ENCODE measurements around the gene DYNC1LI2.

Gene DYNC1LI2

GRCh38 chr16:66740010-66740409 is 11.4 kb downstream of the DYNC1LI2 start:
- DNase-seq (ENCODE audit: low read depth): no peak

- DNase-seq (ENCODE audit: low read depth): no peak
Measured at GRCh38 chr16:66735891-66736290, 15.5 kb downstream of the DYNC1LI2 start.

- no peak for DNase-seq (ENCODE audit: low read depth)
Measured at GRCh38 chr16:66731101-66731500, 20.3 kb downstream of the DYNC1LI2 start.

GRCh38 chr16:66728804-66729203 is 22.6 kb downstream of the DYNC1LI2 start:
- no peak for DNase-seq (ENCODE audit: low read depth)

- DNase-seq (ENCODE audit: low read depth): no peak
Measured at GRCh38 chr16:66728117-66728787, 23.2 kb downstream of the DYNC1LI2 start.

- DNase-seq (ENCODE audit: low read depth): no peak
Measured at GRCh38 chr16:66720766-66721165, 30.6 kb downstream of the DYNC1LI2 start.

- DNase-seq (ENCODE audit: low read depth): no peak
Measured at GRCh38 chr16:66719246-66719645, 32.2 kb downstream of the DYNC1LI2 start.

GRCh38 chr16:66717776-66718175 is 33.6 kb downstream of the DYNC1LI2 start:
- DNase-seq (ENCODE audit: low read depth): no peak

GRCh38 chr16:66717112-66717675 is 34.2 kb downstream of the DYNC1LI2 start:
- DNase-seq (ENCODE audit: low read depth): no peak

- DNase-seq (ENCODE audit: low read depth): no peak
Measured at GRCh38 chr16:66714654-66715307, 36.6 kb downstream of the DYNC1LI2 start.

GRCh38 chr16:66714062-66714461 is 37.3 kb downstream of the DYNC1LI2 start:
- DNase-seq (ENCODE audit: low read depth): no peak

- DNase-seq (ENCODE audit: low read depth): no peak
Measured at GRCh38 chr16:66713076-66713475, 38.3 kb downstream of the DYNC1LI2 start.

GRCh38 chr16:66712512-66712911 is 38.9 kb downstream of the DYNC1LI2 start:
- no peak for DNase-seq (ENCODE audit: low read depth)

GRCh38 chr16:66711581-66711980 is 39.8 kb downstream of the DYNC1LI2 start:
- no peak for DNase-seq (ENCODE audit: low read depth)

- DNase-seq (ENCODE audit: low read depth): no peak
Measured at GRCh38 chr16:66706506-66706880, 44.9 kb downstream of the DYNC1LI2 start.

GRCh38 chr16:66705790-66706505 is 45.5 kb downstream of the DYNC1LI2 start:
- no peak for DNase-seq (ENCODE audit: low read depth)

GRCh38 chr16:66703406-66704215 is 47.8 kb downstream of the DYNC1LI2 start:
- DNase-seq (ENCODE audit: low read depth): no peak

- no peak for DNase-seq (ENCODE audit: low read depth)
Measured at GRCh38 chr16:66701516-66701915, 49.9 kb downstream of the DYNC1LI2 start.

- DNase-seq (ENCODE audit: low read depth): no peak
Measured at GRCh38 chr16:66701026-66701425, 50.4 kb downstream of the DYNC1LI2 start.

GRCh38 chr16:66699898-66700297 is 51.5 kb downstream of the DYNC1LI2 start:
- DNase-seq (ENCODE audit: low read depth): no peak

- no peak for DNase-seq (ENCODE audit: low read depth)
Measured at GRCh38 chr16:66698046-66698445, 53.4 kb downstream of the DYNC1LI2 start.
